GM12878 (cell line): ENCODE data around the gene TCERG1. TPM values are rescaled to one million over a fixed set of nuclear protein-coding genes. Genes with fewer than 3 reads are reported as not detected.

Experiments used
- ATAC-seq: fragments of 200-7000 bp; cut with Tn5 transposase; 3 replicates; pipeline ENCODE4 v1.9.1; 2020; ENCODE audit warnings: mild to moderate bottlenecking, moderate library complexity
- BruUV-seq: library from RNA; stranded (reverse); fragments of 400-500 nt; replicated peaks from 2 replicates; lab custom pipeline; 2021; lab: Mats Ljungman, UMichigan
- CTCF ChIA-PET: fragments of 300-600 bp; sonication (Branson Sonifier 250); formaldehyde crosslinking; extraction: SDS; loops from one replicate; lab custom pipeline; 2021; ENCODE audit warnings: inconsistent platforms; lab: Yijun Ruan, JAX
- POLR2A ChIA-PET: fragments of 350-600 bp; formaldehyde crosslinking; extraction: SDS; loops from one replicate; lab custom pipeline; 2021; ENCODE audit warnings: inconsistent platforms; lab: Charles Lee
- RAD21 ChIA-PET: fragments of 300-600 bp; sonication (Branson Sonifier 250); formaldehyde crosslinking; loops from one replicate; lab custom pipeline; 2023; ENCODE audit warnings: antibody characterized with exemption; ENCODE audit not compliant: unreplicated experiment; lab: Charles Lee
- SMC1A ChIA-PET: fragments of 300-600 bp; sonication (Branson Sonifier 250); formaldehyde crosslinking; loops from one replicate; lab custom pipeline; 2023; ENCODE audit not compliant: unreplicated experiment, uncharacterized antibody; lab: Charles Lee
- DNase-seq: peaks from one replicate; pipeline ENCODE4 v3.0.0-alpha.2; 2011; ENCODE audit warnings: low read depth, low spot score
- FAIRE-seq: peaks from 3 replicates; lab custom pipeline; 2011; peaks lifted over from hg19 to GRCh38; lab: Jason Lieb, UNC
- H2AFZ ChIP-seq: 2 replicates; pipeline ENCODE4 v1.6.0; 2011; ENCODE audit warnings: low read depth, low read length, control low read depth; ENCODE audit not compliant: control insufficient read depth
- H3K27ac ChIP-seq: 2 replicates; pipeline ENCODE4 v1.5.1; 2011; ENCODE audit warnings: control low read depth; ENCODE audit not compliant: control insufficient read depth, insufficient read depth
- H3K27me3 ChIP-seq, 2 experiments: replicated peaks in 1 of 2; 2 replicates each; pipeline versions ENCODE4 v1.6.0 to v1.6.1; 2011; ENCODE audit warnings: low read length in 1 of 2; ENCODE audit not compliant: control insufficient read depth in 2 of 2, insufficient read depth in 2 of 2
- H3K36me3 ChIP-seq, 2 experiments: 2 replicates each; pipeline ENCODE4 v1.5.1; 2011; ENCODE audit warnings: low read length in 1 of 2; ENCODE audit not compliant: control insufficient read depth in 2 of 2, insufficient read depth in 2 of 2
- H3K4me1 ChIP-seq: 2 replicates; pipeline ENCODE4 v1.6.1; 2011; ENCODE audit warnings: mild to moderate bottlenecking, low read length, moderate library complexity, mixed read lengths; ENCODE audit not compliant: control insufficient read depth, insufficient read depth
- H3K4me2 ChIP-seq: 2 replicates; pipeline ENCODE4 v1.6.0; 2011; ENCODE audit warnings: control low read depth; ENCODE audit not compliant: control insufficient read depth, insufficient read depth
- H3K4me3 ChIP-seq: fragments of 200-600 bp; sonication (generic); 2 replicates; pipeline ENCODE4 v1.5.1; 2016
- H3K79me2 ChIP-seq: 2 replicates; pipeline ENCODE4 v1.6.0; 2011; ENCODE audit warnings: low read length; ENCODE audit not compliant: control insufficient read depth, insufficient read depth
- H3K9ac ChIP-seq: 2 replicates; pipeline ENCODE4 v1.8.0; 2011; ENCODE audit warnings: low read length, control low read depth, mixed read lengths; ENCODE audit not compliant: control insufficient read depth, insufficient read depth
- H3K9me3 ChIP-seq: replicated peaks from 3 replicates; pipeline ENCODE4 v1.5.1; 2011; ENCODE audit warnings: mild to moderate bottlenecking, low read length; ENCODE audit not compliant: control insufficient read depth, insufficient read depth
- H4K20me1 ChIP-seq: 2 replicates; pipeline ENCODE4 v1.6.0; 2011; ENCODE audit not compliant: control insufficient read depth, insufficient read depth
- ASH2L ChIP-seq: fragments of 300-600, 200-600 bp; sonication (generic); IDR thresholded peaks from 2 replicates; pipeline ENCODE4 v1.6.1; 2017; ENCODE audit warnings: low read depth, mild to moderate bottlenecking, borderline replicate concordance
- ATF7 ChIP-seq: fragments of 450-650 bp; IDR thresholded peaks from 2 replicates; pipeline ENCODE4 v1.6.1; 2016; ENCODE audit warnings: low read depth, mild to moderate bottlenecking
- BCL11A ChIP-seq: IDR thresholded peaks from 2 replicates; pipeline ENCODE4 v1.6.1; 2011; ENCODE audit warnings: low read depth, low read length
- BMI1 ChIP-seq: fragments of 450-650 bp; IDR thresholded peaks from 2 replicates; pipeline ENCODE4 v1.6.1; 2016; ENCODE audit warnings: mild to moderate bottlenecking, moderate library complexity, borderline replicate concordance
- CHD1 ChIP-seq: IDR thresholded peaks from 2 replicates; pipeline ENCODE4 v1.6.1; 2012; ENCODE audit warnings: low read depth, low read length, improper control_type of control experiment
- KAT2A ChIP-seq: conservative IDR thresholded peaks from 2 replicates; pipeline ENCODE4 v1.6.1; 2011; ENCODE audit warnings: low read depth, low read length; ENCODE audit not compliant: control insufficient read depth
- MTA3 ChIP-seq: IDR thresholded peaks from 2 replicates; pipeline ENCODE4 v1.6.1; 2012; ENCODE audit warnings: low read length, inconsistent platforms, borderline replicate concordance
- NBN ChIP-seq: fragments of 450-650 bp; IDR thresholded peaks from 2 replicates; pipeline ENCODE4 v1.6.1; 2016
- NR2C1 ChIP-seq: fragments of 450-650 bp; IDR thresholded peaks from 2 replicates; pipeline ENCODE4 v1.6.1; 2017; ENCODE audit warnings: antibody characterized with exemption, mild to moderate bottlenecking, moderate library complexity
- RAD21 ChIP-seq: IDR thresholded peaks from 2 replicates; pipeline ENCODE4 v1.6.1; 2011; ENCODE audit warnings: mild to moderate bottlenecking, low read depth, low read length, moderate library complexity; ENCODE audit not compliant: insufficient read depth
- SMAD1 ChIP-seq: fragments of 450-650 bp; IDR thresholded peaks from 2 replicates; pipeline ENCODE4 v1.6.1; 2018; ENCODE audit warnings: mild to moderate bottlenecking, low read depth; ENCODE audit not compliant: partially characterized antibody
- SPI1 ChIP-seq: IDR thresholded peaks from 2 replicates; pipeline ENCODE4 v1.6.1; 2011; ENCODE audit warnings: low read depth, mild to moderate bottlenecking, low read length, moderate library complexity, borderline replicate concordance; ENCODE audit not compliant: insufficient read depth
- SREBF2 ChIP-seq: IDR thresholded peaks from 2 replicates; pipeline ENCODE4 v1.6.1; 2012; ENCODE audit warnings: mild to moderate bottlenecking, low read length
- ZBED1 ChIP-seq: IDR thresholded peaks from 2 replicates; pipeline ENCODE4 v1.6.1; 2016; ENCODE audit warnings: borderline replicate concordance
- ZNF622 ChIP-seq: fragments of 450-650 bp; IDR thresholded peaks from 2 replicates; pipeline ENCODE4 v1.6.1; 2017; ENCODE audit warnings: mild to moderate bottlenecking, inconsistent platforms
- WGBS: methylation state at CpG from one replicate; pipeline ENCODE4 v1.1.6; 2016; ENCODE audit warnings: low lambda C conversion rate; ENCODE audit not compliant: insufficient replicate concordance, insufficient coverage; ENCODE audit errors: missing lambda C conversion rate; 5-methylcytosine and 5-hydroxymethylcytosine counted together
- in situ Hi-C: fragments of 300-500 bp; cut with MboI; formaldehyde crosslinking; loops from 9 replicates; pipeline ENCODE4 v1.14.3; 2018; ENCODE audit warnings: mixed read lengths
- intact Hi-C: fragments of 100-400 bp; cut with micrococcal nuclease; formaldehyde crosslinking; loops from one replicate; pipeline ENCODE4 v1.14.2; 2022; ENCODE audit not compliant: unreplicated experiment
- polyA plus RNA-seq, 11 experiments: library from polyadenylated mRNA; depleted of rRNA in 4 of 11; unstranded in 6 of 11; stranded (reverse) in 5 of 11; fragments of >200 nt; fragmentation: Nextera tagmentation in 4 of 11; fragmentation: Illumina TruSeq in 1 of 11; extraction: Ambion mirVana in 4 of 11; extraction: Trizol in 1 of 11; gene quantifications; 1 replicate in 1 of 11; 2 replicates in 10 of 11; pipeline versions ENCODE4 v1.2.1 to v1.2.3, GENCODE V29; 2011 to 2016; ENCODE audit warnings: inconsistent platforms in 2 of 11, missing spikeins in 2 of 11, low read depth in 1 of 11
- total RNA-seq, 4 experiments: library from RNA; depleted of rRNA in 3 of 4; stranded (reverse); fragments of >200 nt in 3 of 4; fragmentation: Illumina TruSeq in 1 of 4; extraction: Trizol in 1 of 4; gene quantifications; 2 replicates each; pipeline versions ENCODE4 v1.2.1 to v1.2.3, GENCODE V29; 2013 to 2021
- TF ChIP-seq, protein P1 (sequence below): fragments of 450-650 bp; IDR thresholded peaks from 2 replicates; pipeline ENCODE4 v1.6.1; 2017; ENCODE audit warnings: mild to moderate bottlenecking, moderate library complexity
- TF ChIP-seq, protein P2 (sequence below): fragments of 450-650 bp; IDR thresholded peaks from 2 replicates; pipeline ENCODE4 v1.6.1; 2016; ENCODE audit warnings: mild to moderate bottlenecking
- TF ChIP-seq, protein P3 (sequence below): IDR thresholded peaks from 2 replicates; pipeline ENCODE4 v1.6.1; 2012; ENCODE audit warnings: low read depth, low read length, improper control_type of control experiment

The TCERG1 gene
- total and polyA plus RNA-seq, 10 of the 15 experiments (the other 5 are each of a cell fraction or from before 2014, with no cell fraction given) = 51.5 to 131 (median 91.6) TPM

DNA sequence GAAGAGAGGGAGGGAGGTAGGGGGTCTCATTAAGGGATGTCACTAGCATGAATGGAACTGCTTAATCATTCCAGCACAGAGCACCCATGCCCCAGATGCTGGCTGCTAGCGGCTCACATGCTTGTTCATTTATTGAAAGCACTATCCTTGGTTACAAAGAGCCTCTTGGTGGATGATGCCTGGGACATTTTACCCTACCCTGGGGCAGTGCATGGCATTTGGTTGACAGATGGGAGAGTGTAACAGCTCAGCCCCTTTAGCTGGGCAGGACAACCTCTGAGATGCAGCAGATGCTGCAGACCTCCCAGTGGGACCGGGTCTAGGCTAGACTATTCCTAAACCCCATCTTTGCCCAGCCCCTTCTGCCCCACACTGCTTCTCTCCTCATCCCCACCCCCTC lies 46.9 kb upstream of the TCERG1 start:
- no peak for ATAC-seq
- no peaks in the 10 kb centered on the region for H3K9me3 ChIP-seq
- no peak overlapping the region for H2AFZ ChIP-seq
- 19% methylated on average over 2 of the region's 2 CpGs for WGBS
- ChIA-PET RAD21 (no interaction called here), POLR2A (no interaction called here), SMC1A (no interaction called here), CTCF (interaction anchor here (1.1 kb wide), 1 partner anchor 25 kb away, joined by 3 read pairs; no protein-coding TSS in a partner anchor)
- H3K4me3 ChIP-seq = no peak overlapping the region
- TF ChIP-seq SMAD1 (no peak), KAT2A (no peak), BMI1 (no peak), RAD21 (no peak), MTA3 (no peak), SPI1 (no peak), ASH2L (no peak), SREBF2 (no peak), ZBED1 (no peak), CHD1 (no peak), ZNF622 (no peak), NBN (no peak), BCL11A (no peak), NR2C1 (no peak), ATF7 (no peak)
- TF ChIP-seq, protein P1, sequence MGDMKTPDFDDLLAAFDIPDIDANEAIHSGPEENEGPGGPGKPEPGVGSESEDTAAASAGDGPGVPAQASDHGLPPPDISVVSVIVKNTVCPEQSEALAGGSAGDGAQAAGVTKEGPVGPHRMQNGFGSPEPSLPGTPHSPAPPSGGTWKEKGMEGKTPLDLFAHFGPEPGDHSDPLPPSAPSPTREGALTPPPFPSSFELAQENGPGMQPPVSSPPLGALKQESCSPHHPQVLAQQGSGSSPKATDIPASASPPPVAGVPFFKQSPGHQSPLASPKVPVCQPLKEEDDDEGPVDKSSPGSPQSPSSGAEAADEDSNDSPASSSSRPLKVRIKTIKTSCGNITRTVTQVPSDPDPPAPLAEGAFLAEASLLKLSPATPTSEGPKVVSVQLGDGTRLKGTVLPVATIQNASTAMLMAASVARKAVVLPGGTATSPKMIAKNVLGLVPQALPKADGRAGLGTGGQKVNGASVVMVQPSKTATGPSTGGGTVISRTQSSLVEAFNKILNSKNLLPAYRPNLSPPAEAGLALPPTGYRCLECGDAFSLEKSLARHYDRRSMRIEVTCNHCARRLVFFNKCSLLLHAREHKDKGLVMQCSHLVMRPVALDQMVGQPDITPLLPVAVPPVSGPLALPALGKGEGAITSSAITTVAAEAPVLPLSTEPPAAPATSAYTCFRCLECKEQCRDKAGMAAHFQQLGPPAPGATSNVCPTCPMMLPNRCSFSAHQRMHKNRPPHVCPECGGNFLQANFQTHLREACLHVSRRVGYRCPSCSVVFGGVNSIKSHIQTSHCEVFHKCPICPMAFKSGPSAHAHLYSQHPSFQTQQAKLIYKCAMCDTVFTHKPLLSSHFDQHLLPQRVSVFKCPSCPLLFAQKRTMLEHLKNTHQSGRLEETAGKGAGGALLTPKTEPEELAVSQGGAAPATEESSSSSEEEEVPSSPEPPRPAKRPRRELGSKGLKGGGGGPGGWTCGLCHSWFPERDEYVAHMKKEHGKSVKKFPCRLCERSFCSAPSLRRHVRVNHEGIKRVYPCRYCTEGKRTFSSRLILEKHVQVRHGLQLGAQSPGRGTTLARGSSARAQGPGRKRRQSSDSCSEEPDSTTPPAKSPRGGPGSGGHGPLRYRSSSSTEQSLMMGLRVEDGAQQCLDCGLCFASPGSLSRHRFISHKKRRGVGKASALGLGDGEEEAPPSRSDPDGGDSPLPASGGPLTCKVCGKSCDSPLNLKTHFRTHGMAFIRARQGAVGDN = no peak
- TF ChIP-seq, protein P2, sequence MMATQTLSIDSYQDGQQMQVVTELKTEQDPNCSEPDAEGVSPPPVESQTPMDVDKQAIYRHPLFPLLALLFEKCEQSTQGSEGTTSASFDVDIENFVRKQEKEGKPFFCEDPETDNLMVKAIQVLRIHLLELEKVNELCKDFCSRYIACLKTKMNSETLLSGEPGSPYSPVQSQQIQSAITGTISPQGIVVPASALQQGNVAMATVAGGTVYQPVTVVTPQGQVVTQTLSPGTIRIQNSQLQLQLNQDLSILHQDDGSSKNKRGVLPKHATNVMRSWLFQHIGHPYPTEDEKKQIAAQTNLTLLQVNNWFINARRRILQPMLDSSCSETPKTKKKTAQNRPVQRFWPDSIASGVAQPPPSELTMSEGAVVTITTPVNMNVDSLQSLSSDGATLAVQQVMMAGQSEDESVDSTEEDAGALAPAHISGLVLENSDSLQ = no peak
- TF ChIP-seq, protein P3, sequence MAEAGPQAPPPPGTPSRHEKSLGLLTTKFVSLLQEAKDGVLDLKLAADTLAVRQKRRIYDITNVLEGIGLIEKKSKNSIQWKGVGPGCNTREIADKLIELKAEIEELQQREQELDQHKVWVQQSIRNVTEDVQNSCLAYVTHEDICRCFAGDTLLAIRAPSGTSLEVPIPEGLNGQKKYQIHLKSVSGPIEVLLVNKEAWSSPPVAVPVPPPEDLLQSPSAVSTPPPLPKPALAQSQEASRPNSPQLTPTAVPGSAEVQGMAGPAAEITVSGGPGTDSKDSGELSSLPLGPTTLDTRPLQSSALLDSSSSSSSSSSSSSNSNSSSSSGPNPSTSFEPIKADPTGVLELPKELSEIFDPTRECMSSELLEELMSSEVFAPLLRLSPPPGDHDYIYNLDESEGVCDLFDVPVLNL = no peak
- peaks cover 1 to 3% of the 10 kb centered on the region in 2 experiments; a peak in 2 of 4 replicates for H3K27me3 ChIP-seq
- no peak overlapping the region for H3K4me2 ChIP-seq
- BruUV-seq = no TSS peak
- no peak for DNase-seq
- intact Hi-C loops (no loop called here), in situ Hi-C loops (no loop called here)
- no peak for FAIRE-seq
- no peak overlapping the region for H3K9ac ChIP-seq
- H4K20me1 ChIP-seq = no peaks in the 10 kb centered on the region
- H3K79me2 ChIP-seq = no peaks in the 10 kb centered on the region
- no peak overlapping the region for H3K27ac ChIP-seq
- no peaks in the 10 kb centered on the region for H3K36me3 ChIP-seq
- no peaks in the 10 kb centered on the region for H3K4me1 ChIP-seq
